SK-N-SH treated with all-trans-retinoic acid at 6 μM for 48 hours (cell line): Measurements from ENCODE around the gene SLC18A3.

ENCODE experiments used
- ATAC-seq: fragments of 200-7000 bp; cut with Tn5 transposase; 3 replicates; pipeline ENCODE4 v1.9.1; 2020; ENCODE audit warnings: mild to moderate bottlenecking, moderate library complexity
- ARNTL ChIP-seq: fragments of 450-650 bp; formaldehyde crosslinking; IDR thresholded peaks from 2 replicates; pipeline ENCODE4 v1.5.0; 2020; ENCODE audit warnings: low read depth, mild to moderate bottlenecking, moderate library complexity, borderline replicate concordance
- BACH2 ChIP-seq: fragments of 250-450 bp; sonication (Bioruptor Pico); IDR thresholded peaks from 2 replicates; pipeline ENCODE4 v1.9.0; 2021; ENCODE audit warnings: mild to moderate bottlenecking, borderline replicate concordance
- CSDC2 ChIP-seq: fragments of 250-450 bp; sonication (Bioruptor Pico); IDR thresholded peaks from 2 replicates; pipeline ENCODE4 v1.5.0; 2020; ENCODE audit warnings: mild to moderate bottlenecking, moderate library complexity
- CSRNP3 ChIP-seq: fragments of 250-450 bp; sonication (Bioruptor Pico); IDR thresholded peaks from 2 replicates; pipeline ENCODE4 v1.5.1; 2021; ENCODE audit warnings: mild to moderate bottlenecking, moderate library complexity
- ESRRG ChIP-seq: fragments of 250-450 bp; sonication (Bioruptor Pico); IDR thresholded peaks from 2 replicates; pipeline ENCODE4 v1.6.1; 2021; ENCODE audit warnings: mild to moderate bottlenecking
- GLIS3 ChIP-seq: fragments of 250-450 bp; sonication (Bioruptor Pico); IDR thresholded peaks from 2 replicates; pipeline ENCODE4 v1.5.0; 2020; ENCODE audit warnings: mild to moderate bottlenecking, moderate library complexity
- ISL1 ChIP-seq: fragments of 250-450 bp; sonication (Bioruptor Pico); IDR thresholded peaks from 2 replicates; pipeline ENCODE4 v2.1.2; 2022; ENCODE audit warnings: mild to moderate bottlenecking, moderate library complexity
- OSR1 ChIP-seq: fragments of 250-450 bp; sonication (Bioruptor Pico); IDR thresholded peaks from 2 replicates; pipeline ENCODE4 v1.8.0; 2022; ENCODE audit warnings: moderate library complexity, mild to moderate bottlenecking, inconsistent platforms
- POU6F1 ChIP-seq: fragments of 250-450 bp; sonication (Bioruptor Pico); IDR thresholded peaks from 2 replicates; pipeline ENCODE4 v1.8.0; 2021; ENCODE audit warnings: low read depth, mild to moderate bottlenecking, moderate library complexity, borderline replicate concordance
- PPARA ChIP-seq: fragments of 250-450 bp; sonication (Bioruptor Pico); IDR thresholded peaks from 2 replicates; pipeline ENCODE4 v1.5.0; 2020; ENCODE audit warnings: mild to moderate bottlenecking, borderline replicate concordance
- SNAI2 ChIP-seq: fragments of 250-450 bp; sonication (Bioruptor Pico); IDR thresholded peaks from 2 replicates; pipeline ENCODE4 v1.5.0; 2020; ENCODE audit warnings: mild to moderate bottlenecking, moderate library complexity
- TCF4 ChIP-seq: fragments of 250-450 bp; sonication (Bioruptor Pico); IDR thresholded peaks from 2 replicates; pipeline ENCODE4 v1.8.0; 2021; ENCODE audit warnings: mild to moderate bottlenecking, moderate library complexity, borderline replicate concordance
- TOX ChIP-seq: fragments of 250-450 bp; sonication (Bioruptor Pico); IDR thresholded peaks from 2 replicates; pipeline ENCODE4 v1.8.0; 2021; ENCODE audit warnings: mild to moderate bottlenecking, moderate library complexity, borderline replicate concordance
- ZC3H10 ChIP-seq: fragments of 250-450 bp; sonication (Bioruptor Pico); IDR thresholded peaks from 2 replicates; pipeline ENCODE4 v1.5.1; 2021; ENCODE audit warnings: mild to moderate bottlenecking, moderate library complexity
- ZFP3 ChIP-seq: fragments of 250-450 bp; sonication (Bioruptor Pico); IDR thresholded peaks from 2 replicates; pipeline ENCODE4 v1.5.0; 2020; ENCODE audit warnings: mild to moderate bottlenecking, moderate library complexity
- ZFP30 ChIP-seq: fragments of 450-650 bp; formaldehyde crosslinking; IDR thresholded peaks from 2 replicates; pipeline ENCODE4 v1.5.0; 2022; ENCODE audit warnings: mild to moderate bottlenecking, moderate library complexity
- ZNF565 ChIP-seq: fragments of 450-650 bp; formaldehyde crosslinking; conservative IDR thresholded peaks from 2 replicates; pipeline ENCODE4 v1.5.0; 2020; ENCODE audit warnings: low read depth, mild to moderate bottlenecking, moderate library complexity
- ZNF70 ChIP-seq: fragments of 450-650 bp; formaldehyde crosslinking; IDR thresholded peaks from 2 replicates; pipeline ENCODE4 v1.5.0; 2020; ENCODE audit warnings: mild to moderate bottlenecking, moderate library complexity
- ZNF8 ChIP-seq: fragments of 450-650 bp; formaldehyde crosslinking; IDR thresholded peaks from 2 replicates; pipeline ENCODE4 v1.5.0; 2020; ENCODE audit warnings: mild to moderate bottlenecking, moderate library complexity
- TF ChIP-seq, protein P1 (sequence below): fragments of 250-450 bp; sonication (Bioruptor Pico); IDR thresholded peaks from 2 replicates; pipeline ENCODE4 v1.5.1; 2020; ENCODE audit warnings: low read depth, mild to moderate bottlenecking, moderate library complexity
- TF ChIP-seq, protein P2 (sequence below): fragments of 250-450 bp; sonication (Bioruptor Pico); IDR thresholded peaks from 2 replicates; pipeline ENCODE4 v1.5.0; 2020; ENCODE audit warnings: mild to moderate bottlenecking, moderate library complexity

Gene SLC18A3

GRCh38 chr10:49593998-49594397 lies 16.1 kb upstream of the SLC18A3 start:
- TF ChIP-seq ZNF565 (CRISPR knock-in tag) (no peak), ARNTL (CRISPR knock-in tag) (no peak), GLIS3 (CRISPR knock-in tag) (no peak), OSR1 (CRISPR knock-in tag) (no peak), ZNF70 (no peak), ZFP3 (CRISPR knock-in tag) (no peak), TCF4 (CRISPR knock-in tag) (no peak), CSRNP3 (no peak), ISL1 (CRISPR knock-in tag) (no peak), ESRRG (CRISPR knock-in tag) (no peak)
- TF ChIP-seq, protein P1, sequence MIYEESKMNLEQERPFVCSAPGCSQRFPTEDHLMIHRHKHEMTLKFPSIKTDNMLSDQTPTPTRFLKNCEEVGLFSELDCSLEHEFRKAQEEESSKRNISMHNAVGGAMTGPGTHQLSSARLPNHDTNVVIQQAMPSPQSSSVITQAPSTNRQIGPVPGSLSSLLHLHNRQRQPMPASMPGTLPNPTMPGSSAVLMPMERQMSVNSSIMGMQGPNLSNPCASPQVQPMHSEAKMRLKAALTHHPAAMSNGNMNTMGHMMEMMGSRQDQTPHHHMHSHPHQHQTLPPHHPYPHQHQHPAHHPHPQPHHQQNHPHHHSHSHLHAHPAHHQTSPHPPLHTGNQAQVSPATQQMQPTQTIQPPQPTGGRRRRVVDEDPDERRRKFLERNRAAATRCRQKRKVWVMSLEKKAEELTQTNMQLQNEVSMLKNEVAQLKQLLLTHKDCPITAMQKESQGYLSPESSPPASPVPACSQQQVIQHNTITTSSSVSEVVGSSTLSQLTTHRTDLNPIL (CRISPR knock-in tag) = no peak

GRCh38 chr10:49594594-49594993 lies 15.5 kb upstream of the SLC18A3 start:
- ATAC-seq = peak; percentile 85

More at GRCh38 chr10:49593998-49594397, 16.1 kb upstream of the SLC18A3 start:
- ATAC-seq = no peak

More at GRCh38 chr10:49594594-49594993, 15.5 kb upstream of the SLC18A3 start:
- TF ChIP-seq TOX (no peak), OSR1 (CRISPR knock-in tag) (no peak), CSRNP3 (no peak), PPARA (CRISPR knock-in tag) (no peak), ZNF8 (CRISPR knock-in tag) (no peak), ZC3H10 (CRISPR knock-in tag) (no peak), SNAI2 (CRISPR knock-in tag) (no peak), TCF4 (CRISPR knock-in tag) (no peak), ARNTL (CRISPR knock-in tag) (no peak), ISL1 (CRISPR knock-in tag) (no peak), ZFP30 (CRISPR knock-in tag) (no peak), ESRRG (CRISPR knock-in tag) (no peak), ZNF70 (no peak), BACH2 (CRISPR knock-in tag) (no peak), POU6F1 (no peak), CSDC2 (CRISPR knock-in tag) (no peak)
- TF ChIP-seq, protein P2, sequence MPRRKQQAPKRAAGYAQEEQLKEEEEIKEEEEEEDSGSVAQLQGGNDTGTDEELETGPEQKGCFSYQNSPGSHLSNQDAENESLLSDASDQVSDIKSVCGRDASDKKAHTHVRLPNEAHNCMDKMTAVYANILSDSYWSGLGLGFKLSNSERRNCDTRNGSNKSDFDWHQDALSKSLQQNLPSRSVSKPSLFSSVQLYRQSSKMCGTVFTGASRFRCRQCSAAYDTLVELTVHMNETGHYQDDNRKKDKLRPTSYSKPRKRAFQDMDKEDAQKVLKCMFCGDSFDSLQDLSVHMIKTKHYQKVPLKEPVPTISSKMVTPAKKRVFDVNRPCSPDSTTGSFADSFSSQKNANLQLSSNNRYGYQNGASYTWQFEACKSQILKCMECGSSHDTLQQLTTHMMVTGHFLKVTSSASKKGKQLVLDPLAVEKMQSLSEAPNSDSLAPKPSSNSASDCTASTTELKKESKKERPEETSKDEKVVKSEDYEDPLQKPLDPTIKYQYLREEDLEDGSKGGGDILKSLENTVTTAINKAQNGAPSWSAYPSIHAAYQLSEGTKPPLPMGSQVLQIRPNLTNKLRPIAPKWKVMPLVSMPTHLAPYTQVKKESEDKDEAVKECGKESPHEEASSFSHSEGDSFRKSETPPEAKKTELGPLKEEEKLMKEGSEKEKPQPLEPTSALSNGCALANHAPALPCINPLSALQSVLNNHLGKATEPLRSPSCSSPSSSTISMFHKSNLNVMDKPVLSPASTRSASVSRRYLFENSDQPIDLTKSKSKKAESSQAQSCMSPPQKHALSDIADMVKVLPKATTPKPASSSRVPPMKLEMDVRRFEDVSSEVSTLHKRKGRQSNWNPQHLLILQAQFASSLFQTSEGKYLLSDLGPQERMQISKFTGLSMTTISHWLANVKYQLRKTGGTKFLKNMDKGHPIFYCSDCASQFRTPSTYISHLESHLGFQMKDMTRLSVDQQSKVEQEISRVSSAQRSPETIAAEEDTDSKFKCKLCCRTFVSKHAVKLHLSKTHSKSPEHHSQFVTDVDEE (CRISPR knock-in tag) = no peak
- TF ChIP-seq, protein P1 (CRISPR knock-in tag) = no peak
